Fibroblast of mammary gland (primary cell): Measurements from ENCODE around the gene DENND10.

Experiments used
- DNase-seq: peaks from one replicate; pipeline ENCODE4 v3.0.0-alpha.2; 2010; ENCODE audit warnings: low read depth
- H3K4me3 ChIP-seq: 2 replicates; pipeline ENCODE4 v1.5.1; 2011; ENCODE audit warnings: low read depth, mild to moderate bottlenecking, low read length, moderate library complexity; ENCODE audit not compliant: control insufficient read depth
- TF ChIP-seq, protein P1 (sequence below): conservative IDR thresholded peaks from 2 replicates; pipeline ENCODE4 v1.5.1; 2011; ENCODE audit warnings: low read depth, low read length, inconsistent platforms; ENCODE audit not compliant: control insufficient read depth, insufficient read depth

Gene DENND10

DNA sequence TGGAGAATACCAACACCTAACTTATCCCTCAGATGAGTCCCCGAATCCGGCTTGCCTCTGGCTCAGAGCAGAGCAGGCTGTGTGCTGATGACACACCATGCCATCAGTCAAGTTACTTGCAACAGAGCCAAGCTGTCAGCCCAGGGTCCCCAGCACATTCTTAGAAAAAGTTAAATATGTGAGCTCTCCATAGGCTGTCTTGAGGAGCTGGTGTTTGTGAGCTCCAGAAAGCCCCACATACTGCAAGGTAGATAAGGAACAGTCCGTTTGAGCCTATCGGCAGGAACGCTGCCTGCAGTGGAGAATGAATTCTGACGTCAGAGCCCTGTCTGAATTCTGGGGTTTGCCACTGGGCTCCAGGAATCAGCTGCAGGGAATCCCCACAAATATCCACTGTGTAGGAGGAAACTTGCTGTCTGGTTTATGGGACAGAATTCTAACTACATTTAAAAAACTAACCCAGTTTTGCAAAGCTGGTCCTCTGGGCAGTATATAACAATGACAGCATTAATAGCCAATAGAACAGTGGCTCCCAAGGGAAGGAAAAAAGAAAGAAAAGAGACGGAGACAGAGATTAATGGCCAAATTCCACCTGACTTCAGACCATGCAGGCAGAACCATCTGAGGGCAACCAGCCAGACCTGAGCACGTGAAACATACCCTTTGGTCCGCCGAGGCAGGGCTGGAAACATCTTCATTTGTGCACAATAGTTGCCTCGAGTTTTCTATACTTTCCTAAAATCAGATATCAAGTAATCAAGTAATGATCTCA, 58.0 kb downstream of the DENND10 start:
- H3K4me3 ChIP-seq, result no peak overlapping the region
- peak; percentile 65 for DNase-seq
- TF ChIP-seq, protein P1, sequence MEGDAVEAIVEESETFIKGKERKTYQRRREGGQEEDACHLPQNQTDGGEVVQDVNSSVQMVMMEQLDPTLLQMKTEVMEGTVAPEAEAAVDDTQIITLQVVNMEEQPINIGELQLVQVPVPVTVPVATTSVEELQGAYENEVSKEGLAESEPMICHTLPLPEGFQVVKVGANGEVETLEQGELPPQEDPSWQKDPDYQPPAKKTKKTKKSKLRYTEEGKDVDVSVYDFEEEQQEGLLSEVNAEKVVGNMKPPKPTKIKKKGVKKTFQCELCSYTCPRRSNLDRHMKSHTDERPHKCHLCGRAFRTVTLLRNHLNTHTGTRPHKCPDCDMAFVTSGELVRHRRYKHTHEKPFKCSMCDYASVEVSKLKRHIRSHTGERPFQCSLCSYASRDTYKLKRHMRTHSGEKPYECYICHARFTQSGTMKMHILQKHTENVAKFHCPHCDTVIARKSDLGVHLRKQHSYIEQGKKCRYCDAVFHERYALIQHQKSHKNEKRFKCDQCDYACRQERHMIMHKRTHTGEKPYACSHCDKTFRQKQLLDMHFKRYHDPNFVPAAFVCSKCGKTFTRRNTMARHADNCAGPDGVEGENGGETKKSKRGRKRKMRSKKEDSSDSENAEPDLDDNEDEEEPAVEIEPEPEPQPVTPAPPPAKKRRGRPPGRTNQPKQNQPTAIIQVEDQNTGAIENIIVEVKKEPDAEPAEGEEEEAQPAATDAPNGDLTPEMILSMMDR, result peak; percentile 3

DNA sequence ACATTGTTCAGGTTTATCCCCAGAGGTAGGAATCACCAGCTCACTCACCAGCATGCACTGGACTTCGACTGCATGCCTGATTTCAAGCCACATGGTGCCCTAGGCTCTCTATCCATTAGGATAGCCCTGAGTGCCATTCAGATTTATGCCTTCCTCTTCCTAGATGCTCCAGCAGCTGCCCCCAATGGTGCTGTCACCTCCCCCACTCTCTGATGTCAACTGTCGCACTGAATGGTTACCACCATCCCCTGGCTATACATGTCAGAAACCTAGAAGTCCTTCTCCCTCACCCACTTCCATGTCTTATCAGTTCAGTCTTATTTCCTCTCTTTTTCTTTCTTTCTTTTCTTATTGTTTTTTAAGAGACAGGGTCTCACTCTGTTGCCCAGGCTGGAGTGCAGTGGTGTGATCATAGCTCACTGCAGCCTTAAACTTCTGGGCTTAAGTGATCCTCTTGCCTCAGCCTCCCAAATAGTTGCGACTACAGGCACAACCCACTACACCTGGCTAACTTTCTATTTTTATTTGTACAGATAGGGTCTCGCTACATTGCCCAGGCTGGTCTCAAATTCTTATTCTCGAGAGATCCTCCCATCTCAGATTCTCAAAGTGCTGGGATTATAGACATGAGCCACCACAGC, 58.7 kb downstream of the DENND10 start:
- no peak for DNase-seq
- TF ChIP-seq, protein P1, result no peak
- H3K4me3 ChIP-seq, result no peak overlapping the region

DNA sequence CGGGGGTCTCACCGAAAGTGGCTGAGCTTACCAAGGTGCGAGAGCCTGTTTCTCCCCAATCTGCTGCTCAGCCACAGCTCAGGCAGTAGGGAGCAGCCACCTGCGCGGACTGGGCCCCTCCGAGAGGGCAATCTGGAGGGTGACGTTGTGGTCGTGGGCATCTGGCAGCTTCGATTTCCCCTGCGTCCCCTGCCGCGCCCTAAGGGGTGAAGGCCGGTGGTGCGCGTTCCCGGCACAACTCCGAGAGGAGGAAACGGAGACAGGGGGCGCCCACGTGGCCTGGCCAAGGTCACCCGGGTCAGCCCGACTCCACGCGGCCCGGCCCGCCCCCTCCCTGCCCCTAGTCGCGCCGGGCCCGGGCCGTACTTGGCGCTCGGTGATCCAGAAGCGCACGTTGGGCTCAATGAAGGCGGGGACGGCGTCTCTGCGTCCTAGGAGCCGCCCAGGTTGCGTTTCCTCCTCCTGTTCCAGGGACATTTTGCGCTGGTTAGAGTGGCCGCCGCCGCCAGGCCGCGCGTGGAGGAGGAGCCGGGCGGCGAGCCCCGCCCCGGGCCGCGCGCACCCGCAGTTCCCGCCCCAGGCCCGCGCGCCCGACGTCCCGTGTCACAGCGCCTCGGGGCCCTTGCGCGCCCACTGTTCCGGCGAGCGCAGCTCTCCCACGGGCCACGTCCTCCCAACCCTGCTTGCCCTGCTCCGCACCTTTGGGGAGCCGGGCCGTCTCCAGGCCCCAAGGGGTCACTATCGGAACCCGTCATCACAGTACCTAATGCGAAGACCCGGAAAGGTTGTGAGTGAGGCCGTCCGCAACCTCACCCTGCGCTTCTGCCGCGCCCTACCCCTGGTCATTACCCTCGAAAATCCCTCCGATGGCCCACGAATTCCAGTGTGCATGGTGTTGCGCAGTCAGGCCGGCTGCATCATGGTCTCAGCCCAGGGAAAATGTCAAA, 61.5 kb downstream of the DENND10 start, which contains the start of gene SFXN4:
Gene SFXN4, minus strand, starts transcription at position 544 of the 947 bp plus-strand sequence. Its CDS starts 67 bp downstream, at position 477.
- TF ChIP-seq, protein P1, result no peak
- H3K4me3 ChIP-seq, result peak within 1 kb of the TSS; percentile 73
- peak; percentile 31 for DNase-seq

DNA sequence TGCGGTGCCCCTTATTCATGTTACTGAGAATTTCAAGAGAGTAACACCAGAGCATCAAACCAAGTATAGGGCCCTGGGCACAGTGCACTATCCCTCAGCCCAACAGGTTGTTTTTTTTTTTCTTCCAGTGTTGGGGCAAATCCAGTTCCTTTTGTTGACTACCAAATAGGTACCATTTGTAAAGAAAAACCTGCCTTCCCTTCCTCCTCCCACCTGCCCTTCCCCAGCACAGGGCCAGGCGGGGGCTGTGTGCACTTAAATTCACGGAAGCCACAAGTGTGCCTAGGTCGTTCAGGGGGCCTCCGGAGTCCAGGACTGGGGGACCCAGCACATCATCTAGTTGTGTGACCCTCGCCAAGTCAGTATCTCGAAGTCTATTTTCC, 62.2 kb downstream of the DENND10 start:
- H3K4me3 ChIP-seq, result peak overlapping the region; percentile 73
- TF ChIP-seq, protein P1, result no peak
- DNase-seq, result no peak

DNA sequence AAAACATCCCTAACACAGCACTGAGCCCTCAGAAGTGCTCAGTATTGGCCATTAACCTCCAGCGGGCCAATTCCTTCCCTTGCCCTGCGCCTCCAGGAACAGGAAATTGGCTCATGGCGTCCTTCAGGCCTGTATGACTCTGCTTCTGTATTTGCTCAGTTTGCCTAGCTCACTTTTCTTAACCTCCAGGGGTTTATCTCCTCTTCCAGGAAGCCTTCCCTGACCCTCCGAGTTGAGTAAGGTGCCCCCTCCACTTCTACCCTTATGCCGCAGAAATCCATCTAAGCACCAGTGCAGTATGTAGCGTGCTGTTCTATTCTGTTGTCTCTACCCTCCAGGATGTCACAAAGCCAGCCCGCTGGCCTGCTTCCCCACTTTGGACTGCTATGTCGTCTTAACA, 62.7 kb downstream of the DENND10 start:
- TF ChIP-seq, protein P1, result no peak
- H3K4me3 ChIP-seq, result no peak overlapping the region
- no peak for DNase-seq

DNA sequence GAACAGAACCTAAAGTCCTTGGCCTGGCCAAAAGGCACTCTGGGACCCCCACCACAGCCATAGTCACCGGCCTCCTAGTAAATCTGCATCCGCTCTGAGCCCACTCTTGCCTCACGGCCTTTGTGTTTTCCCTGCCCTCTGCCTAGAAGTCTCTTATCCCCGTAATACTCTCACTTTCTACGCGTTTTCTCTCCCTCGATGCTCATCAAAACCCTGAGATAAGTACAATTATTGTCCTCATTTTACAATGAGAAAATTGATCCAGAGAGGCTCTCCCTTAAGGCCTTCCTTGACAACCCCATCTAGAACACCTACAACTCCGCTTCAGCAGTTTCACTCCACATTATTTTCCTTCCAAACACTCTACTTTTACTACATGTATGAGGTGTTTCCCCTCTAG, 63.1 kb downstream of the DENND10 start:
- H3K4me3 ChIP-seq, result no peak overlapping the region
- TF ChIP-seq, protein P1, result no peak
- no peak for DNase-seq
